HCT116 (cell line): ENCODE results near the gene ORC3.

Experiments
- CEBPB ChIP-seq: IDR thresholded peaks from 2 replicates; pipeline ENCODE4 v1.6.1; 2012; ENCODE audit warnings: low read depth
- EZH2 ChIP-seq: fragments of 200-600 bp; sonication (generic); IDR thresholded peaks from 2 replicates; pipeline ENCODE4 v1.6.1; 2017; ENCODE audit warnings: antibody characterized with exemption, mixed run types
- EZH2phosphoT487 ChIP-seq: fragments of 200-600 bp; IDR thresholded peaks from 2 replicates; pipeline ENCODE4 v1.6.1; 2018; ENCODE audit warnings: antibody characterized with exemption, borderline replicate concordance
- POLR2A ChIP-seq: IDR thresholded peaks from 2 replicates; pipeline ENCODE4 v1.7.0; 2011; ENCODE audit warnings: borderline replicate concordance; ENCODE audit not compliant: insufficient read depth, insufficient read length; ENCODE audit errors: extremely low read depth
- POLR2AphosphoS5 ChIP-seq: IDR thresholded peaks from 2 replicates; pipeline ENCODE4 v1.6.1; 2011; ENCODE audit warnings: mild to moderate bottlenecking, low read depth, low read length, moderate library complexity
- RAD21 ChIP-seq: IDR thresholded peaks from 2 replicates; pipeline ENCODE4 v1.6.1; 2012; ENCODE audit warnings: low read depth, mild to moderate bottlenecking
- SIN3A ChIP-seq: IDR thresholded peaks from 2 replicates; pipeline ENCODE4 v1.6.1; 2012; ENCODE audit warnings: low read depth
- SRF ChIP-seq: IDR thresholded peaks from 2 replicates; pipeline ENCODE4 v1.6.1; 2012; ENCODE audit warnings: low read depth
- YY1 ChIP-seq: IDR thresholded peaks from 2 replicates; pipeline ENCODE4 v1.6.1; 2011; ENCODE audit warnings: low read length, low read depth, moderate library complexity, mild to moderate bottlenecking; ENCODE audit not compliant: insufficient replicate concordance; ENCODE audit errors: extremely low read depth
- ZNF274 ChIP-seq: fragments of 200-500 bp; sonication (Bioruptor generic); IDR thresholded peaks from 2 replicates; pipeline ENCODE4 v1.6.1; 2014; ENCODE audit warnings: mild to moderate bottlenecking, low read depth, low read length, inconsistent platforms
- TF ChIP-seq, protein P1 (sequence below), 3 experiments: fragments of 200-600 bp in 1 of 3; sonication (generic) in 1 of 3; IDR thresholded peaks in 2 of 3; conservative IDR thresholded peaks in 1 of 3; 2 replicates each; pipeline ENCODE4 v1.5.1; 2012 to 2017; ENCODE audit warnings: low read depth in 2 of 3, low read length in 2 of 3, antibody characterized with exemption in 1 of 3, borderline replicate concordance in 1 of 3, control low read depth in 1 of 3, mild to moderate bottlenecking in 1 of 3, mixed read lengths in 1 of 3, mixed run types in 1 of 3, moderate library complexity in 1 of 3; ENCODE audit not compliant: insufficient read depth in 1 of 3
- TF ChIP-seq, protein P2 (sequence below): IDR thresholded peaks from 2 replicates; pipeline ENCODE4 v1.6.1; 2012
- TF ChIP-seq, protein P3 (sequence below): IDR thresholded peaks from 2 replicates; pipeline ENCODE4 v1.6.1; 2012; ENCODE audit warnings: low read depth

DNA sequence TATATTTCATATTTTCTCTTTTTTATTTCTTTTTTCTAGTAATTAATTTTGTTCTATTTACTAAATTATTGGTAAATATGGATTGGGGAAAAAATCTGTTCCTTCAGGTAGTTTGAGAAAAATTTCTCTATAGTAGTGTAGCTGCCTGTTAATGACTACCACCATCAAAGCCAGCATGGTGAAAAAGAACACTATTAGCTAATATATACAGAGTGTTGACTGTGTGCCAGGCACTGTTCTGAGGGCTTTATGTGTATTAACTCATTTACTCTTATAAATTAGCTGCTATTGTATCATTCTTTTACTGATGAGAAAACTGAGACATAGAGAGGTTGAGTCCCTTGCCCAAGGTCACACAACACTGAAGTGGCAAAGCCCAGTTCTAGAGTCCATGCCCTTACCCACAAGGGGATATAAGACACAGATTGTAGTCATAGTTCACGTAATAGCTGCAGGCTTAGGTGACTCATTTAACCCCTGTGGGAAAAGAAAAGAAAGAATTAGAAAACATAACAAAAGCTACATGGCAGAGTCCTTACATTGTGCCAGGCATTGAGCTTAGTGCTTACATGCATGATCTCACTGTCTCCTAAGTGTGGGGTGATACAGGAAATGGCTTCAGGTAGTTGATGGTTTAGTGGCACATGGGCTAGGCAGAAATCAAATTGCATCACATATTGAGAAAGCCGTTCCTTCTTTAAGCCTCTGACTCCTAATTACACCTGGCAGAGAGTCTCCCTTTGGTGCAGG, 124.3 kb downstream of the ORC3 start:
- TF ChIP-seq RAD21 (no peak), POLR2AphosphoS5 (no peak), EZH2phosphoT487 (no peak), SIN3A (no peak), ZNF274 (no peak), EZH2 (no peak), YY1 (no peak), POLR2A (no peak), SRF (no peak), CEBPB (peak; percentile 47)
- TF ChIP-seq, protein P1, sequence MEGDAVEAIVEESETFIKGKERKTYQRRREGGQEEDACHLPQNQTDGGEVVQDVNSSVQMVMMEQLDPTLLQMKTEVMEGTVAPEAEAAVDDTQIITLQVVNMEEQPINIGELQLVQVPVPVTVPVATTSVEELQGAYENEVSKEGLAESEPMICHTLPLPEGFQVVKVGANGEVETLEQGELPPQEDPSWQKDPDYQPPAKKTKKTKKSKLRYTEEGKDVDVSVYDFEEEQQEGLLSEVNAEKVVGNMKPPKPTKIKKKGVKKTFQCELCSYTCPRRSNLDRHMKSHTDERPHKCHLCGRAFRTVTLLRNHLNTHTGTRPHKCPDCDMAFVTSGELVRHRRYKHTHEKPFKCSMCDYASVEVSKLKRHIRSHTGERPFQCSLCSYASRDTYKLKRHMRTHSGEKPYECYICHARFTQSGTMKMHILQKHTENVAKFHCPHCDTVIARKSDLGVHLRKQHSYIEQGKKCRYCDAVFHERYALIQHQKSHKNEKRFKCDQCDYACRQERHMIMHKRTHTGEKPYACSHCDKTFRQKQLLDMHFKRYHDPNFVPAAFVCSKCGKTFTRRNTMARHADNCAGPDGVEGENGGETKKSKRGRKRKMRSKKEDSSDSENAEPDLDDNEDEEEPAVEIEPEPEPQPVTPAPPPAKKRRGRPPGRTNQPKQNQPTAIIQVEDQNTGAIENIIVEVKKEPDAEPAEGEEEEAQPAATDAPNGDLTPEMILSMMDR (IDR thresholded peaks at IDR 0.05 in 2 of 3, conservative IDR thresholded peaks at IDR 0.05 in 1 of 3; ENCODE audit: borderline replicate concordance in 1 of 3, insufficient read depth in 1 of 3, low read depth in 2 of 3, low read length in 2 of 3): no peak
- TF ChIP-seq, protein P2, sequence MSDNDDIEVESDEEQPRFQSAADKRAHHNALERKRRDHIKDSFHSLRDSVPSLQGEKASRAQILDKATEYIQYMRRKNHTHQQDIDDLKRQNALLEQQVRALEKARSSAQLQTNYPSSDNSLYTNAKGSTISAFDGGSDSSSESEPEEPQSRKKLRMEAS: no peak
- TF ChIP-seq, protein P3, sequence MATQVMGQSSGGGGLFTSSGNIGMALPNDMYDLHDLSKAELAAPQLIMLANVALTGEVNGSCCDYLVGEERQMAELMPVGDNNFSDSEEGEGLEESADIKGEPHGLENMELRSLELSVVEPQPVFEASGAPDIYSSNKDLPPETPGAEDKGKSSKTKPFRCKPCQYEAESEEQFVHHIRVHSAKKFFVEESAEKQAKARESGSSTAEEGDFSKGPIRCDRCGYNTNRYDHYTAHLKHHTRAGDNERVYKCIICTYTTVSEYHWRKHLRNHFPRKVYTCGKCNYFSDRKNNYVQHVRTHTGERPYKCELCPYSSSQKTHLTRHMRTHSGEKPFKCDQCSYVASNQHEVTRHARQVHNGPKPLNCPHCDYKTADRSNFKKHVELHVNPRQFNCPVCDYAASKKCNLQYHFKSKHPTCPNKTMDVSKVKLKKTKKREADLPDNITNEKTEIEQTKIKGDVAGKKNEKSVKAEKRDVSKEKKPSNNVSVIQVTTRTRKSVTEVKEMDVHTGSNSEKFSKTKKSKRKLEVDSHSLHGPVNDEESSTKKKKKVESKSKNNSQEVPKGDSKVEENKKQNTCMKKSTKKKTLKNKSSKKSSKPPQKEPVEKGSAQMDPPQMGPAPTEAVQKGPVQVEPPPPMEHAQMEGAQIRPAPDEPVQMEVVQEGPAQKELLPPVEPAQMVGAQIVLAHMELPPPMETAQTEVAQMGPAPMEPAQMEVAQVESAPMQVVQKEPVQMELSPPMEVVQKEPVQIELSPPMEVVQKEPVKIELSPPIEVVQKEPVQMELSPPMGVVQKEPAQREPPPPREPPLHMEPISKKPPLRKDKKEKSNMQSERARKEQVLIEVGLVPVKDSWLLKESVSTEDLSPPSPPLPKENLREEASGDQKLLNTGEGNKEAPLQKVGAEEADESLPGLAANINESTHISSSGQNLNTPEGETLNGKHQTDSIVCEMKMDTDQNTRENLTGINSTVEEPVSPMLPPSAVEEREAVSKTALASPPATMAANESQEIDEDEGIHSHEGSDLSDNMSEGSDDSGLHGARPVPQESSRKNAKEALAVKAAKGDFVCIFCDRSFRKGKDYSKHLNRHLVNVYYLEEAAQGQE: no peak
